IMR-90 (cell line): ENCODE data around the gene VPS13C. TPM values are rescaled to one million over a fixed set of nuclear protein-coding genes. Genes with fewer than 3 reads are reported as not detected.

Experiments
- ATAC-seq: fragments of 200-7000 bp; cut with Tn5 transposase; 2 replicates; pipeline ENCODE4 v1.9.1; 2020; ENCODE audit warnings: low read depth, mild to moderate bottlenecking, moderate library complexity
- BruUV-seq: library from RNA; stranded (reverse); fragments of 400-500 nt; replicated peaks from 2 replicates; lab custom pipeline; 2021; lab: Mats Ljungman, UMichigan
- CTCF ChIA-PET: fragments of 300-600 bp; formaldehyde crosslinking; extraction: SDS; loops from one replicate; lab custom pipeline; 2021; ENCODE audit warnings: antibody characterized with exemption; lab: Yijun Ruan, JAX
- POLR2A ChIA-PET: fragments of 300-600 bp; sonication (Branson Sonifier 250); formaldehyde crosslinking; loops from one replicate; lab custom pipeline; 2022; ENCODE audit warnings: antibody characterized with exemption; ENCODE audit not compliant: unreplicated experiment; lab: Charles Lee
- DNase-seq: peaks from one replicate; pipeline ENCODE4 v3.0.0; 2013
- H2AFZ ChIP-seq: replicated peaks from 2 replicates; pipeline ENCODE3; 2013; ENCODE audit warnings: low read length, mild to moderate bottlenecking; ENCODE audit not compliant: poor library complexity
- H2AK5ac ChIP-seq: 2 replicates; pipeline ENCODE4 v1.6.1; 2013; ENCODE audit warnings: low read depth, low read length, inconsistent platforms
- H2AK9ac ChIP-seq: replicated peaks from 2 replicates; pipeline ENCODE3; 2013; ENCODE audit warnings: mild to moderate bottlenecking, low read depth, low read length, moderate library complexity; ENCODE audit not compliant: poor library complexity
- H2BK120ac ChIP-seq: 2 replicates; pipeline ENCODE4 v1.6.1; 2013; ENCODE audit warnings: low read depth, low read length, inconsistent platforms
- H2BK15ac ChIP-seq: 3 replicates; pipeline ENCODE4 v1.6.1; 2013; ENCODE audit warnings: low read depth, low read length, inconsistent platforms
- H2BK20ac ChIP-seq: 2 replicates; pipeline ENCODE4 v1.6.1; 2013; ENCODE audit warnings: low read depth, mild to moderate bottlenecking, inconsistent platforms, low read length, moderate library complexity
- H2BK5ac ChIP-seq: 2 replicates; pipeline ENCODE4 v1.6.1; 2013; ENCODE audit warnings: mild to moderate bottlenecking, low read depth, low read length, inconsistent platforms; ENCODE audit not compliant: poor library complexity, severe bottlenecking
- H3K14ac ChIP-seq: replicated peaks from 2 replicates; pipeline ENCODE4 v1.6.1; 2013; ENCODE audit warnings: low read depth, low read length, inconsistent platforms
- H3K18ac ChIP-seq: 2 replicates; pipeline ENCODE4 v1.6.1; 2013; ENCODE audit warnings: low read depth, low read length, control low read depth
- H3K23ac ChIP-seq: 2 replicates; pipeline ENCODE4 v1.6.1; 2013; ENCODE audit warnings: low read depth, low read length, inconsistent platforms
- H3K27ac ChIP-seq: 2 replicates; pipeline ENCODE4 v1.5.1; 2013; ENCODE audit warnings: mild to moderate bottlenecking, control low read depth, low read length; ENCODE audit not compliant: insufficient read depth
- H3K27me3 ChIP-seq: 2 replicates; pipeline ENCODE4 v1.6.1; 2013; ENCODE audit warnings: low read length; ENCODE audit not compliant: control insufficient read depth, insufficient read depth
- H3K36me3 ChIP-seq: 2 replicates; pipeline ENCODE4 v1.6.1; 2013; ENCODE audit warnings: low read length, mixed read lengths; ENCODE audit not compliant: control insufficient read depth, insufficient read depth
- H3K4ac ChIP-seq: 2 replicates; pipeline ENCODE4 v1.6.1; 2013; ENCODE audit warnings: low read depth, low read length, inconsistent platforms
- H3K4me1 ChIP-seq: 2 replicates; pipeline ENCODE4 v1.6.1; 2013; ENCODE audit warnings: low read length, mixed read lengths; ENCODE audit not compliant: control insufficient read depth, insufficient read depth
- H3K4me2 ChIP-seq: 2 replicates; pipeline ENCODE4 v1.6.1; 2013; ENCODE audit warnings: low read depth, mild to moderate bottlenecking, control low read depth, low read length, moderate library complexity
- H3K4me3 ChIP-seq: 2 replicates; pipeline ENCODE4 v1.5.1; 2013; ENCODE audit warnings: low read depth, mild to moderate bottlenecking, control low read depth, low read length, moderate library complexity; ENCODE audit not compliant: insufficient read depth
- H3K56ac ChIP-seq: 2 replicates; pipeline ENCODE4 v1.6.1; 2013; ENCODE audit warnings: low read length, inconsistent platforms; ENCODE audit not compliant: insufficient read depth; ENCODE audit errors: extremely low read depth
- H3K79me1 ChIP-seq, 2 experiments: 2 replicates each; pipeline ENCODE4 v1.6.1; 2013; ENCODE audit warnings: low read length in 2 of 2, inconsistent platforms in 1 of 2, low read depth in 1 of 2
- H3K9ac ChIP-seq: 2 replicates; pipeline ENCODE4 v1.6.1; 2013; ENCODE audit warnings: low read depth, low read length, control low read depth
- H3K9me1 ChIP-seq: 2 replicates; pipeline ENCODE4 v1.6.1; 2013; ENCODE audit warnings: low read length, inconsistent platforms; ENCODE audit not compliant: insufficient read depth
- H3K9me3 ChIP-seq: 2 replicates; pipeline ENCODE4 v1.6.1; 2013; ENCODE audit warnings: low read length; ENCODE audit not compliant: control insufficient read depth, insufficient read depth
- H4K20me1 ChIP-seq: 2 replicates; pipeline ENCODE4 v1.6.1; 2013; ENCODE audit warnings: low read length, inconsistent platforms; ENCODE audit not compliant: insufficient read depth
- H4K5ac ChIP-seq: 2 replicates; pipeline ENCODE4 v1.6.1; 2013; ENCODE audit warnings: mild to moderate bottlenecking, low read depth, low read length, control low read depth
- H4K8ac ChIP-seq, 2 experiments: 2 replicates each; pipeline ENCODE4 v1.6.1; 2013; ENCODE audit warnings: low read depth in 2 of 2, low read length in 2 of 2, control low read depth in 1 of 2, inconsistent platforms in 1 of 2
- H4K91ac ChIP-seq: 2 replicates; pipeline ENCODE4 v1.6.1; 2013; ENCODE audit warnings: low read depth, low read length, inconsistent platforms; ENCODE audit not compliant: insufficient read depth
- BHLHE40 ChIP-seq: fragments of 150-350 bp; IDR thresholded peaks from 2 replicates; pipeline ENCODE4 v1.6.1; 2016; ENCODE audit warnings: mild to moderate bottlenecking, low read depth, low read length
- CEBPB ChIP-seq: IDR thresholded peaks from 2 replicates; pipeline ENCODE4 v1.6.1; 2012; ENCODE audit warnings: low read depth, low read length, improper control_type of control experiment
- FOS ChIP-seq: fragments of 150-350 bp; IDR thresholded peaks from 2 replicates; pipeline ENCODE4 v1.6.1; 2016; ENCODE audit warnings: low read depth, low read length
- MXI1 ChIP-seq: IDR thresholded peaks from 2 replicates; pipeline ENCODE4 v1.6.1; 2012; ENCODE audit warnings: low read depth, mild to moderate bottlenecking, low read length, moderate library complexity, borderline replicate concordance
- NFE2L2 ChIP-seq: fragments of 150-350 bp; IDR thresholded peaks from 2 replicates; pipeline ENCODE4 v1.6.1; 2016; ENCODE audit warnings: low read depth, mild to moderate bottlenecking, low read length
- POLR2A ChIP-seq: IDR thresholded peaks from 2 replicates; pipeline ENCODE4 v1.6.1; 2012; ENCODE audit warnings: mild to moderate bottlenecking, low read depth, low read length
- RAD21 ChIP-seq: IDR thresholded peaks from 2 replicates; pipeline ENCODE4 v1.6.1; 2012; ENCODE audit warnings: low read length, improper control_type of control experiment
- RCOR1 ChIP-seq: IDR thresholded peaks from 2 replicates; pipeline ENCODE4 v1.6.1; 2012; ENCODE audit warnings: mild to moderate bottlenecking, low read length, improper control_type of control experiment; ENCODE audit not compliant: insufficient replicate concordance
- RFX5 ChIP-seq: IDR thresholded peaks from 2 replicates; pipeline ENCODE4 v1.8.0; 2012; ENCODE audit warnings: low read depth, mild to moderate bottlenecking, low read length, moderate library complexity
- SMC3 ChIP-seq: fragments of 150-350 bp; IDR thresholded peaks from 2 replicates; pipeline ENCODE4 v1.6.1; 2016; ENCODE audit warnings: low read depth, mild to moderate bottlenecking, antibody characterized with exemption, low read length, moderate library complexity
- USF2 ChIP-seq: fragments of 150-350 bp; IDR thresholded peaks from 2 replicates; pipeline ENCODE4 v1.6.1; 2017; ENCODE audit warnings: mild to moderate bottlenecking, antibody characterized with exemption, low read length, low read depth
- WGBS, 2 experiments: methylation state at CpG; one replicate each; pipeline versions ENCODE4 v1.1.5 to v1.1.7; 2013; ENCODE audit warnings: missing lambda C conversion rate in 2 of 2; ENCODE audit not compliant: insufficient read length in 1 of 2; ENCODE audit errors: extremely low coverage in 2 of 2; 5-methylcytosine and 5-hydroxymethylcytosine counted together
- dilution Hi-C: fragments of 300-500 bp; cut with HindIII; formaldehyde crosslinking; loops from one replicate; pipeline ENCODE4 v1.14.3; 2018; ENCODE audit warnings: low sequenced_read_pairs; ENCODE audit not compliant: unreplicated experiment
- in situ Hi-C: fragments of 300-500 bp; cut with MboI; formaldehyde crosslinking; loops from 3 replicates; pipeline ENCODE4 v1.14.3; 2019; ENCODE audit warnings: low sequenced_read_pairs, inconsistent platforms, mixed read lengths
- intact Hi-C: fragments of 100-400 bp; cut with micrococcal nuclease; formaldehyde crosslinking; loops from 2 replicates; pipeline ENCODE4 v1.10.0; 2022
- polyA plus RNA-seq, 3 experiments: library from polyadenylated mRNA; depleted of rRNA; stranded (reverse); fragments of >200 nt; gene quantifications; 2 replicates each; pipeline ENCODE4 v1.2.3, GENCODE V29; 2012; ENCODE audit warnings: low replicate concordance in 1 of 3
- total RNA-seq: library from RNA; depleted of rRNA; stranded (reverse); fragments of >200 nt; gene quantifications from 2 replicates; pipeline ENCODE4 v1.2.3, GENCODE V29; 2012; rRNA removed

Gene VPS13C
- total and polyA plus RNA-seq, 2 of the 4 experiments (the other 2 are of a cell fraction): 8.1 to 32.8 TPM

DNA sequence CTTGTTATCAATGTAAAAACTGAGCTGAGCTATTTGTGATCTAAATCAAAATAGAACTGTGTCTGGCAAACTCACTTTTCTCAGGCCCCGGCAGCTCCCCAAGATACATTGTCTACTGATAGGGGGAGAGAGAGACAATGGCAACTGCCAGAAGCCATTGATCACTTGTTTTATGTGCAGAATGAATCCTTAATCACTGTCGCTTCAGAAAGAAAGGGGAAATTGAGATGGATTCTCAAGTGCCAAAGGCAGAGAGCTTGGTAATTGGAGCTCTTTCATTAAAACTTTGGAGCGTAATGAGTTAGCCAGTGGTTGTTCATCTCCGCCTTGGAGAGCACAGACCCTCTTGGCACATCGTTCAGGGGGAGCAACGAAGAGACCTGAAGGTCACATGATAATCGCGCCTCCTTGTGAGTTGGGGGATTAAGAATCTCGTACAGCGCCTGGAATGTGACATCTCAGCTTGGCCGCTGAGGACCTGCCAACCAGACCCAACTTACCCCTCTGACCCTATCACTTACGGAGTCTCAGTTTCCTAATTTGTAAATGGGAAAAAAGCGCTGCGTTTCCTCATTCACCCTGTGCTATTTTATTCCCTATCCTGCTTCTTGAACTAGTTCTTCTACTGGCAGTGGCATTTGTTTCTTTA lies 252.8 kb downstream of the VPS13C start:
- Histone ChIP-seq H3K56ac (no peak overlapping the region), H3K14ac (no peak overlapping the region), H3K18ac (no peak overlapping the region), H3K36me3 (no peaks in the 10 kb centered on the region), H2BK5ac (no peak overlapping the region), H3K4me3 (no peak overlapping the region), H4K8ac (no peak overlapping the region), H3K9me3 (no peaks in the 10 kb centered on the region), H2AK9ac (no peak overlapping the region), H2BK15ac (no peak overlapping the region), H2AFZ (no peak overlapping the region), H3K4ac (no peak overlapping the region), H2AK5ac (no peak overlapping the region), H3K4me2 (no peak overlapping the region), H3K9me1 (no peaks in the 10 kb centered on the region), H2BK20ac (no peak overlapping the region), H3K23ac (no peak overlapping the region), H4K91ac (no peak overlapping the region), H4K20me1 (no peaks in the 10 kb centered on the region), H2BK120ac (no peak overlapping the region), H3K4me1 (no peaks in the 10 kb centered on the region), H3K79me1 (no peaks in the 10 kb centered on the region), H3K27ac (no peak overlapping the region), H3K9ac (no peak overlapping the region), H3K27me3 (0 out of 2 replicates have a peak, but pooled peaks cover 2% of the 10 kb centered on the region), H4K5ac (no peak overlapping the region)
- dilution Hi-C loops (no loop called here), in situ Hi-C loops (no loop called here), intact Hi-C loops (no loop called here)
- BruUV-seq: no TSS peak
- no peak for ATAC-seq
- WGBS, 2 experiments: 100% methylated on average over 1 of the region's 14 CpGs; no CpG with 5 or more reads in 1 of the 2 experiments
- no peak for TF ChIP-seq RCOR1
- no peak for TF ChIP-seq SMC3
- no peak for TF ChIP-seq MXI1
- no peak for TF ChIP-seq CEBPB
- no peak for TF ChIP-seq NFE2L2
- TF ChIP-seq RFX5: no peak
- TF ChIP-seq BHLHE40: no peak
- TF ChIP-seq RAD21: no peak
- TF ChIP-seq FOS: no peak
- no peak for TF ChIP-seq POLR2A
- no peak for TF ChIP-seq USF2
- ChIA-PET POLR2A (no interaction called here), CTCF (no interaction called here)
- DNase-seq: no peak

Other genes with a start within 250 kb of the VPS13C start
- gene C2CD4A, start 6.5 kb upstream of the VPS13C start, total RNA-seq: not detected in 2 replicates
- gene C2CD4A, start 6.5 kb upstream of the VPS13C start, polyA plus RNA-seq (2012; rRNA removed): not detected in 2 replicates
- gene C2CD4B, start 104.8 kb upstream of the VPS13C start, total RNA-seq: not detected in 2 replicates
- gene C2CD4B, start 104.8 kb upstream of the VPS13C start, polyA plus RNA-seq (2012; rRNA removed): not detected in 2 replicates